Kidney glomerular epithelial cell (primary cell): ENCODE results near the gene AHRR.

Source experiments
- DNase-seq: peaks from one replicate; lab custom pipeline; 2025; lab: John Stamatoyannopoulos, UW

AHRR gene

DNA sequence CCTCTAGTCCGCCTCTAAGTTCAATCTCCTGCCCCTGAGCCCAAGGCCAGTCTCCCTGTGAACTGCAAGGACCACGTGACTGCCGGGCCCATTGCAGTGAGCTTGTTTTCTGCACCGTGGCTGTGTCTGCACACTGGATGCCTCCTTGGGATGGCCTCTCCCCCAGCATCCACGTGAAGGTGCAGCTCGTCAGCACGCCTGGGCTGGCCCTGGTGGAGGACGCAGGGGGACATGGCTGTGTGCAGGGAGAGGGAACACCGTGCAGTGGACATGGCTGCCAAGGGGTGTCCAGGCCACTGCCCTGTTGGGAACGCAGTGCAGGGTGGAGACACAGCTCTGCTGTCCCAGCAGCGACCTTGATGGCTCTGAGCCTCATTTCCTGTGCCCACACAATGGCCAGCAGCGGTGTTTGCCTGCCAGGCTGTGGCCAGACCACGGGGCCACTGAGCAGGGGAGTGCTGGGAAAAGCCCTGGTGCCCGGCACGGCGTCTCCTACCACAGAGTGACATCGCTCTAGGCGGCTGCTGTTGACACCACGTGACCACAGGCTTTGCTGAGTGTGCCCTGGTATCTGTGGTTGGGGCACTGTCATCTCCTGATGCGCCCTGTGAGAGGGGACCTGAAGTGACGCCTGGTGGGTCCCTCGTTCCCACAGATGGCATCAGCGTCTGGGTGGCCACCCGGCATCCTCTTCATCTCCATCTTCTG, 94.6 kb downstream of the AHRR start:
- no peak for DNase-seq

DNA sequence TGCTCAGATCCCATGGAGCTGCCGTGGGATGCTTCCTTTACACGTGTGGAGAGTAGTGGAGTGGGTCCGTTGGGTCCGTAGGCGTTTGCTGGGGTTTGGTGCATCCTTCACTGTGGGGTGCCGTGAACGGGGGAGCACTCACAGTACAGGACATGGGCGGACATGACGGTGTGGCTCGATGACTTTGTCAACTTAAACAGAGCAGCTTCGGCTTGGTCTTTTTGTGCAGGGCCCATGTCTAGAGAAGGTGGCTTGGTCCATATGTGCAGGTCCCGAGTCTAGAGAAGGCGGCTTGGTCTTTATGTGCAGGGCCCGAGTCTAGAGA, 95.1 kb downstream of the AHRR start:
- DNase-seq: no peak

DNA sequence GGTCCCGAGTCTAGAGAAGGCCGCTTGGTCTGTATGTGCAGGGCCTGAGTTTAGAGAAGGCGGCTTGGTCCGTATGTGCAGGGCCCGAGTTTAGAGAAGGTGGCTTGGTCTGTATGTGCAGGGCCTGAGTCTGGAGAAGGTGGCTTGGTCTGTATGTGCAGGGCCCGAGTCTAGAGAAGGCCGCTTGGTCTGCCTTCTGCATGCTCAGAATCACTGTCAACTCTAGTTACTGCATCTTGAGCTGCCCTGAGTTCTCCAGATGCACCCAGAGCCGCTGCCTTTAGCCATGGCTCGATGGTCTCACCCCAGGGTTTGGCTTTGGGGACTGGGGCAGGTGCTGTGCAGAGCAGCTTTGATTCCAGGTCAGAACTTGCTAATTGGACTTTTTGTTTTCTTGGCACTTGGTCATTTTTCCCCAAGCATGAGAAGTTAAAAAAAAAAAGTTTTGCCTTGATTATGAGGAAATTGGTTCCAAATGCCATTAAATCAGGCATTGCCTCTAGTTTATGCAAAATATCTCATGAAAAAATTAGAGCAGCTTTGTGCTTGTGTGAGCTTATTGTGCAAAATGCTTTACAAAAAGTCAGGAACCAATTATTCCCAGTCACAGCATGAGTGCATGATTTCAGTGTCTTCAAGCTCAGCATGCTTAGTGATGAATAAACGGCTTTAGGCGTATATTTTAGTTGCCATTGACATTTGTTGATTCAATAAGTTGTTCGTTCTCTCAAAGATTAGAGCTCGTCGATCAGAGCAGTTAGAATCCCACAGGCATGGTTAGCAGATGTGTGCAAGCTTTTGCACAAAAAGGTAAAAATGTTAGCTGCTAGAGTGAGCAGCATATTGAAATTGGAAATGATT, 96.0 kb downstream of the AHRR start:
- DNase-seq: no peak

DNA sequence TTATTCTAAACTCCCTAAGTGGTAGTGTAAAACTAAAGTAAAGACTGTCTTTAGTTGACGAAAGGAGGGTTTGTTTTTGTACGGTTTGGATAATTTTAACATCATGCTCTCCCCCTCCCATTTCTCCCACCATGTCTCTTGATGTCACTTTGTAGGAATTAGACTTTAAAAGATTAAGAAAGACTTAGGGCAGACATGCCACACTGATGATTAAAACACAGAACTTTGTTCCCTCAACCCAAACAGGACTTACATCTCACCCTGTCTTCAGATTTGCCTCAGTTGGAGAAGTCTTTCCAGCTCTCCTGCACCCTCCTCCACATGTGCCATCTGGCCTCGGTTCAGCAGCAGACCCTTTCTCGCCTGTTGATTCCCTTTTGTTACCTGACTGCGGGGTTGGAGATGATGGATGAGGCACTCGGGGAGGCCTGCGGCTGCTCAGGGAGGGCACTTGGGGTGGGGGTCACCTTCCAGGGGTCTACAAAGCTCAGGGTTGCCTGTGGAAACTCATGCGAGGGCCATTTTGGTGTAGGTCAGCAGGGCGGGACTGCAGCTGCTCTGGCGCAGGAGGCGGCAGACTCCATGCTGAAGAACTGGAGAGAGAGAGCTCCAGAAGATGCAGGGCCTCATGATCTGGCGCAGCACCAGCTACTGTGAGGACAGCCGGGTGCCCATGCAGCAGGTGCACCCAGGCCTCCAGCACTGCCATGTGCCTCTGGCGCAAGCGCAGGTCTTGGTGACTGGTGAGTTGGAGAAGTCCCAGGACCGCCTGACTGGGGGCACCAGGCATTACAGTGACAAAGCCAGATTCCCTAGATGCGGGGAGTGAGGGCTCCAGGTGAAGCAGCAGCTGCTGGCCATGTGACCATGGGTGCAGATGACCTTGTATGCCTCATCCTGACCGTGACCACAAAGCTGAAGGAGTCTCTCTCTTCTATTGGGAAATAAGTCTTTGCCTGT, 96.9 kb downstream of the AHRR start:
- no peak for DNase-seq

DNA sequence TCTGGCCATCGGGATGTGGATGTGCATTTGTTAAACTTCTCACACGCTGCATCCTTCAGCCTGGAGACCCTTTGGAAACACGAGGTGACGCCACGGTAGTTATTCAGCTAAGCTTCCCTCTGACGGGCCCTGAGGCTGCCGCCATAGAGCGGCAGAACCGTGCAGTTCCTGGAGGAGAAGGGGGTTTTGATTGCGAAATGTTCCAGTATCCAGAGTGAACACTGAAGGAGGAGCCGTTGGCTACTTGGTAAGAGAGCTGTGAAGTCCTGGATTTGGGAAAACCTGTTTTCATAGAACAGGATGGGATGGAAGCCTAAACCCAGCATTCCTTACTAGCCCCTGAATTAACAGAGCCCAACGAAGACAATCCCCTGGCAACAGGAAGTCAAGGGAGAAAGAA, 98.5 kb downstream of the AHRR start:
- DNase-seq: no peak

DNA sequence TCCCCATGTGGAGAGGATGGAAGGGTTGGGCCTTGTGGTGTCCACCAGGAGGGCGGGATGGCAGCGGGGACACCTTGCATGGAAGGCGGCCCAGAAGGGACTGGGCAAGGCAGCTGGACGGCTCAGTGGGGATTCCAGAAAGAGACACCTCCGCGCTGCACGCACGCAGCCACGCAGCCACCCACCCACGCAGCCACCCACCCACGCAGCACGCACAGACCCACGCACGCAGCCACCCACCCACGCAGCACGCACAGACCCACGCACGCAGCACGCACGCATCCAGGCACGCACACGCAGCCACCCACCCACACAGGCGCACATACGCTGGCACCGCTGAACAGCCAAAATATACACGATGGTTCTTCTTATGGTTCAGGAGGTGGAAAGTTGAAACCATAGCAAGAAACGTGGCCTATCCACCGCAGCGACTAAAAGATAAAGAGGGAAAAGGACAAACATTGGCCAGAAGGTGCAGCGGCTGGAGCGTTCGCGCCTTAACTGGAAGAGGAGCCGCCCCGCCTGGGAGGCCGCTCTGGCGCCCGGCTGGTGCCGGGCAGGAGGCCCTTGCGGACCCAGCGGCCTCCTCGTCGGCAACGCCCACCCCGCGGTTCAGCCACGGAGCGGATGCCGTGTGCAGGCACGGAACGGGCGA, 99.2 kb downstream of the AHRR start:
- DNase-seq: no peak

DNA sequence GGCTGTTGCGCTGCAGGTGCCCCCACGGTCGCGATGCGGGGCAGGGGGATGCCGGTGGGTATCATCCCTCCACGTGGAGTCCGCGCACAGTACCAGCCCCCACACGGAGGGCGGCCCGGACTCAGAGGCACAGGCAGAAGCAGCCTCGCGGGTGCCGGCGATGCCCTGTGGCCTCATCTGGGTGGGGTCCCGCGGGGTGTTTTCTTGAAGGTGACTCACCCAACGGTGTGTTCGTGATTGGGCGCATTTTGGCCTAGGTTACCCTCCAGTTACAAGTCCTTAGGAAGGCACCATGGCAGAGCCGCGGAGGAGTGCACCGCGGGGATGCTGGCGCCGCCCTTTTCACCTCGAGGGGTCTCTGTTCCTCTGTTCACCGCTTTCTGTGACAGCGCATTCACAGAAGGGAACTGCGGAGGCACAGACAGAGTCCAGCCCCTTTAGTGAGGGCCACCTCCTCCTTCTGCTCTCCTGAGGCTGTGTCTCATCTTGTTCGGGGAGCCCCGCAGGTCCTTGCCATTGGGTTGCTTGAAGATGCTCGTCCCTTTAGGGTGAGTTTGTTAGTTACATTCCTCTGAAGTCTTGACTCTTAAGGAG, 99.9 kb downstream of the AHRR start:
- no peak for DNase-seq

DNA sequence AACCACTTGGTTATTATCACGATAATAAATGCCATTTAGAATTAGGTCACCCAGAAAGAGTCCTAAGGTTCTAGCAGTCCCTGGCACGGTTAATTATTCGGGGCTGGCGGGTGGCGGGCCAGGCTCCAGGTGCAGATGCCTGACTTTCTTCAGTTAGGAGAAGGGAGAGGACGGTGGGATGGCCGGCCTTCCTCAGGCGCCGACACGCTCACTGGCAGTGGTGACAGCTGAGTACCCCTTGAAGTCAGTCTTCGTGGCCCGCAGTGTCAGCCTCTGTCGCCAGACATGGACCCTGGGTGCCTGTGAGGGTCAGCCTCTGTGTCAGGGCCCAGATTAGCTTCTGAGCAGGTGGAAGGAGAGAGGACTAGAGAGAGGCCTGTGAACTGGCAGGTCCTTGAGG, 100.4 kb downstream of the AHRR start:
- DNase-seq: no peak

DNA sequence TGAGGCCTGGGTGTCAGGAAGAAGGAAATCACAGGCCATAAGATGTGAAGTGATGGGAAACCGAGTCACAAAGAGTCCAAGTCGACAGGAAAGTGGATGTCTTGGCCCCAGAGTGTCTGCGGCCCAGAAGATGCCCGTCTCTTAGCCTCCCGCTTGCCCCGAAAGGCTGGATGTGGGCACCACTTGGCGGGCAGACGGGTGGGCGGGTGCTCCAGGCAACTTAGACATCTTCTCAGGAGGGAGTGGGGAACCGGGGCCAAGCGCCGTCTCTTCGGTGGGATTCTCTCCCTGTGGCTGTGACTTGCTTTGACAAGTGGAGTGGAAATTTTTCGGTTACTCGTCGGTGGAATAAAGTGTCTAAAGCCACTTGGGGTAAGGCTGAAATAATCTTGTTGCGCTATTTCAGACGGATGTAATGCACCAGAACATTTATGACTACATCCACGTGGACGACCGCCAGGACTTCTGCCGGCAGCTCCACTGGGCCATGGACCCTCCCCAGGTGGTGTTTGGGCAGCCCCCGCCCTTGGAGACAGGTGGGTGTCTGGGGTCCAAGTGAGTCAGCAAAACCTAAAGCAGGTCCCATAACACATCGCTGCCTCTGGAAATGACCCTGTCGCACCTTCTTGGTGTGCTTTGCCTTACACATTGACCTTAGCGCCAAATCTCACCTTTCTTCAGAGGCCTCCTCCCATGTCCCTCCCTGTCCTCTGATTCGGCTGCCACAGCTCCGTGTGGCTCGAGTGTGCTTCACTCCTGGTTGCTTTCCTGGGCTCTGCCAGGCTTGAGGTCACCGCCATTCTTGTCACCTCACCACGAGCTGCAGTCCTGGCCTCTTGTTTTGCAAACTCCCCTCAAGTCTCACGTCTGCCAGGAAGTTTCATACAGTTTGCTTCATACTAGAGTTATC, 101.1 kb downstream of the AHRR start:
- DNase-seq: no peak

DNA sequence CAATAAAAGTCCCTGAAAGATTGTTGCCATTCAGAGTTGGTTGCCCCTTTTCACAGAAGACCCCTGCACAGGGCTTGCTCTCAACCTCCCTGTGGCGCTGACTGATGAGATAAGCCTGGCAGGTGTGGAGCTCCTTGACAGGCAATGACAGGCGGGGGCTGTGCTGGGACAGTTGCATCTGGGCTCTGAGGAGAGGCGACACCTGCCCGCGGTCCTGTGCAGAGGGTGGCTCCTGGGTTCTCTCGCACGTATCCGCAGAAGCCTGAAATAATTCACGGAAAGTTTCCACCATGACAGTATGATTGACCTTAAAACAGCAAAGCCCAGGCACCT, 101.7 kb downstream of the AHRR start:
- DNase-seq: no peak

DNA sequence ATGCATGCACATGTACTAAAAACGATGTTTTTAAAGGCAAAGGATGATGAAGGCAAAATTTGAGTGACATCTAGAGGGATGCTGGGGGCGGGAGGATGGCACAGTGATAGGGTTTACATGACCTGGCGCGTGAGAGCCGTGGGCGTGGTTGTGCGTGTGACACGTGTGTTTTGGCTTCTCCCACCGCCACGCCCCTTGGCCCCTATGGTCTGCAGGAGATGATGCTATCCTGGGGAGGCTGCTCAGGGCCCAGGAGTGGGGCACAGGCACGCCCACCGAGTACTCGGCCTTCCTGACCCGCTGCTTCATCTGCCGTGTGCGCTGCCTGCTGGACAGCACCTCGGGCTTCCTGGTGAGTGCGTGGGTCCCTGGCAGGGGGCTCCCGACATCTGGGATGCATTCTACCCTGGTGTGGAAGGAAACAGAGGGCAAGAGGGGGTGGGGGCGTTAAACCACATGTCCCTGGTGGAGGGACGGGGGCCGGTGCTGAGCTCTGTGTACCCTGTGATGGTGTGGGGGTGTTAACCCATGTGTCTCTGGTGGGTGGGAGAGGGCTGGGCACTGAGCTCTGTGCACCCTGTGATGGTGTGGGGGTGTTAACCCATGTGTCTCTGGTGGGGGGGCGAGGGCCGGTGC, 102.2 kb downstream of the AHRR start:
- DNase-seq: no peak

DNA sequence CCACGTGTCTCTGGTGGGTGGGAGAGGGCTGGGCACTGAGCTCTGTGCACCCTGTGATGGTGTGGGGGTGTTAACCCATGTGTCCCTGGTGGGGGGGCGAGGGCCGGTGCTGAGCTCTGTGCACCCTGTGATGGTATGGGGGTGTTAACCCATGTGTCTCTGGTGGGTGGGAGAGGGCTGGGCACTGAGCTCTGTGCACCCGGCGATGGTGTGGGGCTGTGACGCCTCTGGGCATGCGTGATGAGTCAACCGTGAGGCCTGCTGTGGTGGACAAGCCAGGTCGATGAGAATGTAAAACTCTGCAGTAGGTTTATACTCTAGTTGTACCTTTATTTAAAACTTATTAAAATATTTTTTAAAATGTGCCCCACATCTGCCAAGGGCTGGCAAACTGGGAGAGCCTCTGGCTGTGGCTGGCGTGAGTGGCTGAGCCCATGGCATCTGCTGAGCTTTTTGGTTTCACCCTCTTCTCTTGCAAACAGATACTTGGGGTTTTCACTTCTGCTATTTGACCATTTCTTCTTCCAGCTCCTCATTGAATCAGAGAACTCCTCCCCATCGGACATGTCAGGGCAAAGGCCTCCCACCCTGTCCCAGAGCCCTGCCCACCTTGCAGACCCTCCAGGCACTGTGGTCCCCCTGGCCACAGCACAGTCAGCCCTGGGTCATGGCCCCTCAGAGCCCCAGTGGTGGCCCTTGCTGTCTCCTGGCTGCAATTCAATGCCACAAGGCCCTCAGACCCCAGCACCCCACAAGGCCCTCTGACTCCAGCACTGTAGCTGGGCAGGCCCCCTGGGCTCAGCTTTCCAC, 103.0 kb downstream of the AHRR start:
- no peak for DNase-seq

DNA sequence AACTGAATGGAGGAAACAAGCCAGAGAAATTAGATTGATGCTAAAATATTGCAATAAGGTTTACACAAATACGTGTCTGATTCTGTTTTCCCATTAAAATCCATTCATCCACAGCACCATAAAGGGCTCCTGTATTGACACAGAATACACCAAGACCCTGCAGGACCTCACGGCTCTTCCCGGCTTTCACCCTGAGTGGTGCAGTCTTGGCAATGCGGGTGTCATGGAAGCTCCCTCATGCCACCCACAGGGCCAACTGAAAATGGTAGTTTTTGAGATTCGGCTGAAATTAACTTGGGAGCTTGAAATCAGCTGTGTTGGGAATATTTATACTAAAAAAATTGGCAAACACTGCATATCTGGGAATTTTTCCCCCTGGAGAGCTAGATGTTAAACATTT, 104.2 kb downstream of the AHRR start:
- DNase-seq: no peak

DNA sequence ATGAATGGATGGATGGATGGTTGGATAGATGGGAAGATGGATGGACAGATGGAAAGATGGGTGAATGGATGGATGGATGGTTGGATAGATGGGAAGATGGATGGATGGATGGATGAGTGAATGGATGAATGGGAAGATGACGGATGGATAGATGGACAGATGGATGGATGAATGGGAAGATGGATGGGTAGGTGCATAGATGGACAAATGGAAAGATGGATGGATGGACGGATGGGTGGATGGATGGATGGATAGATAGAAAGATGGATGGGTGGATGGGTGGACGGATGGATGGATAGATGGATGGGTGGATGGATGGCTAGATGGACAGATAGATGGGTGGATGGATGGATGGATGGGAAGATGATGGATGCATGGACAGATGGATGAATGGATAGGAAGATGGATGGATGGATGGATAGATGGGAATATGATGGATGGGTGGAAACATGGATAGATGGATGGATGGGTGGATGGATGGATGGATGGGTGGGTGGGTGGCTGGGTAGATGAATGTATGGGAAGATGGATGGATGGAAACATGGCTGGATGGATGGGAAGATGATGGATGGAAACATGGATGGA, 105.0 kb downstream of the AHRR start:
- DNase-seq: no peak

DNA sequence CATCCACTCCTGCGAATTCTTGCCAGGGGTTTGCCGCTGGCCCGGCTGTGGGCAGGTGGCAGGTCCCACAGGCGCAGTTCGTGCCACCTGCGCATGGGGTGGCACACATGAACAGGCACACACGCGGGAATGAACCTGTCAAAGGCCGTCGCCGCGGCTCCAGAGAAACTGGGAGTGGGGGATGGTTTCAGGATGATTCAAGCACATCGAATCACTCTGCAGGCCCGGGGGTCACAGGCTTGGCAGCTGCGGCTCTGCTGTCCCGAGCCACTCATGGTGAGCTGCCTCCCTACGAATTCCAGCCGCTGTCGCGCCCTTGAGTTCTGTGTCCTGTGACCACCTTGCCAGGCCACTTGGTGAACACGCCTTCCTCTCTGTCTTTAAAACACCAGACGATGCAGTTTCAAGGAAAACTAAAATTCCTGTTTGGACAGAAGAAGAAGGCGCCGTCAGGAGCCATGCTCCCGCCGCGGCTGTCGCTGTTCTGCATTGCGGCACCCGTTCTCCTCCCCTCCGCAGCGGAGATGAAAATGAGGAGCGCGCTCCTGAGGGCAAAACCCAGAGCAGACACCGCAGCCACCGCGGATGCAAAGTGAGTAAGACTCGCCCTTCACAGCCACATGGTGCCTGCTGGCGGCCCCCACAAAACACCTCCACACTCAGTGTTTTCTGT, 106.0 kb downstream of the AHRR start:
- DNase-seq: no peak

DNA sequence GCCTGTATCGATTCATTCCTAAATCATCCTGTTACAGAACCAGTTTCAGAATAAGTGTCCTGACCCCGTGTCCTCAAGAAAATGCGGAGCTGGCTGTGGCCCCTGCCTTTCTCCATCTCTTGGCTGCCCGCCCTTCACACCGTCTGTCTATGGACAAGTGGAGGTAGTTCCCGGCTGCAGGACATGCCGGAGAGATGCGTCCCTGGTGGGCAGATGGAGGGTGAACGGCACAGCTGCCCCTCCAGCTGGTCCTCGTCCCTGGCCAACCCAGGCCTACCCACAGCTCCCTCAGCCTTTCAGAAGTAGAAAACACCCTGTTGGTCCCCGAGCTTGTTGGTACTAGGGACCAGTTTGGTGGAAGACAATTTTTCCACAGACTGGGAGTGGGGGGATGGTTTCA, 106.7 kb downstream of the AHRR start:
- no peak for DNase-seq

DNA sequence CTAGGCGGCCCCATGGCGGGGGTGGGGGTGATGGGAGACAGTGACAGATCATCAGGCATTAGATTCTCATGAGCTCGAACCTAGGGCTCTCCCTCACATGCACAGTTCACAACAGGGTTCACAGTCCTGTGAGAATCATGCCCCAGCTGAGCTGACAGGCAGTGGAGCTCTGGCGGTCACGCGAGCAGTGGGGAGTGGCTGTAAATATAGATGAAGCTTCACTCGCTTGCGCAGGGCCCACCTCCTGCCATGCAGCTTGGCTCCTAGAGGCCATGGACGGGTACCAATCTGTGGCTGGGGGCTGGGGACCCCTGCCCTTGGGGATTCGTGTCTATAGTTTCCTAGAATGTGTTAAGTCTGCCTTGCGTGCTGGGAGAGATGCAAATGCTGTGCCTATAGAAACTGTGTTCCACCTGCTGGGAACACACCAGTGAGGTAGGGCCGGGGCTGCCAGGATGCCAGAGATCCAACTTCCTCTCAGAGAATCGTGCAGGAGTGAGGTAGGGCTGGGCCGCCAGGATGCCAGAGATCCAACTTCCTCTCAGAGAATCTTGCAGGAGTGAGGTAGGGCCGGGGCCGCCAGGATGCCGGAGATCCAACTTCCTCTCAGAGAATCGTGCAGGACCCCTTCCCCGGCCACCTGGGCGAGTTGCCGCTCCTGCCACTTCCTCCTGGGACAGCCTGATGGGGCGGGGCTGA, 107.4 kb downstream of the AHRR start:
- DNase-seq: no peak
